GM23338 (cell line): ENCODE measurements around the gene SORL1. TPM values are rescaled to one million over a fixed set of nuclear protein-coding genes. Genes with fewer than 3 reads are reported as not detected.

ENCODE experiments used
- ATAC-seq: fragments of 200-7000 bp; cut with Tn5 transposase; 3 replicates; pipeline ENCODE4 v1.9.1; 2020
- DNase-seq: peaks from one replicate; pipeline ENCODE4 v3.0.0-alpha.2; 2015; ENCODE audit warnings: low spot score
- H2AFZ ChIP-seq: fragments of 200-600 bp; sonication (generic); 2 replicates; pipeline ENCODE4 v1.8.0; 2016; ENCODE audit warnings: antibody characterized with exemption, mild to moderate bottlenecking, moderate library complexity
- H3F3A ChIP-seq: fragments of 200-600 bp; sonication (generic); replicated peaks from 2 replicates; pipeline ENCODE4 v1.8.0; 2017; ENCODE audit warnings: antibody characterized with exemption, mixed run types, low read depth
- H3K27ac ChIP-seq: fragments of 200-600 bp; sonication (generic); 2 replicates; pipeline ENCODE4 v1.6.1; 2016; ENCODE audit warnings: low read depth
- H3K27me3 ChIP-seq: fragments of 200-600 bp; sonication (generic); 2 replicates; pipeline ENCODE4 v1.8.0; 2016; ENCODE audit warnings: mild to moderate bottlenecking, mixed run types, moderate library complexity; ENCODE audit not compliant: insufficient read depth
- H3K36me3 ChIP-seq: fragments of 200-600 bp; sonication (generic); 2 replicates; pipeline ENCODE4 v1.8.0; 2016; ENCODE audit warnings: mild to moderate bottlenecking; ENCODE audit not compliant: insufficient read depth
- H3K4me1 ChIP-seq: fragments of 200-600 bp; sonication (generic); 2 replicates; pipeline ENCODE4 v1.8.0; 2016; ENCODE audit warnings: mild to moderate bottlenecking, moderate library complexity; ENCODE audit not compliant: insufficient read depth
- H3K4me2 ChIP-seq: fragments of 200-600 bp; sonication (generic); 2 replicates; pipeline ENCODE4 v1.7.1; 2017; ENCODE audit warnings: mixed run types
- H3K4me3 ChIP-seq: fragments of 200-600 bp; sonication (generic); 2 replicates; pipeline ENCODE4 v1.6.1; 2016; ENCODE audit warnings: mixed run types
- H3K79me2 ChIP-seq: fragments of 200-600 bp; sonication (generic); replicated peaks from 2 replicates; pipeline ENCODE4 v1.8.0; 2017; ENCODE audit warnings: mild to moderate bottlenecking; ENCODE audit not compliant: insufficient read depth
- H3K9me2 ChIP-seq: fragments of 200-600 bp; sonication (generic); 2 replicates; pipeline ENCODE4 v1.8.0; 2017; ENCODE audit not compliant: insufficient read depth
- H4K20me1 ChIP-seq: fragments of 200-600 bp; sonication (generic); replicated peaks from 2 replicates; pipeline ENCODE4 v1.8.0; 2017; ENCODE audit warnings: mild to moderate bottlenecking; ENCODE audit not compliant: insufficient read depth
- H3K27ac Mint-ChIP-seq: 2 replicates; pipeline ENCODE4 v1.8.0; 2020; ENCODE audit warnings: inconsistent platforms, mild to moderate bottlenecking, moderate library complexity, mixed read lengths
- H3K27me3 Mint-ChIP-seq: 3 replicates; pipeline ENCODE4 v1.8.0; 2022; ENCODE audit warnings: low read depth, mild to moderate bottlenecking, moderate library complexity, mixed read lengths, inconsistent platforms; ENCODE audit not compliant: insufficient read depth, poor library complexity
- H3K36me3 Mint-ChIP-seq: 3 replicates; pipeline ENCODE4 v1.8.0; 2021; ENCODE audit warnings: low read depth, mild to moderate bottlenecking, inconsistent platforms, moderate library complexity, mixed read lengths
- H3K4me1 Mint-ChIP-seq: 3 replicates; pipeline ENCODE4 v1.8.0; 2020; ENCODE audit warnings: mild to moderate bottlenecking, inconsistent platforms, mixed read lengths
- H3K4me3 Mint-ChIP-seq: 3 replicates; pipeline ENCODE4 v1.8.0; 2021; ENCODE audit warnings: moderate library complexity, mild to moderate bottlenecking, inconsistent platforms, mixed read lengths
- H3K9me3 Mint-ChIP-seq: 3 replicates; pipeline ENCODE4 v1.8.0; 2020; ENCODE audit warnings: moderate library complexity, mild to moderate bottlenecking, inconsistent platforms, mixed read lengths
- CREB1 ChIP-seq: fragments of 250-450 bp; sonication (Bioruptor Pico); IDR thresholded peaks from 2 replicates; pipeline ENCODE4 v1.5.0; 2020; ENCODE audit warnings: low read depth, mild to moderate bottlenecking, moderate library complexity
- EZH2 ChIP-seq: fragments of 200-600 bp; sonication (generic); IDR thresholded peaks from one replicate; pipeline ENCODE4 v1.8.0; 2017; ENCODE audit warnings: antibody characterized with exemption, mild to moderate bottlenecking, low read depth; ENCODE audit not compliant: unreplicated experiment
- STAT1 ChIP-seq: IDR thresholded peaks from one replicate; pipeline ENCODE4 v1.6.1; 2016; ENCODE audit warnings: antibody characterized with exemption; ENCODE audit not compliant: unreplicated experiment
- ZNF462 ChIP-seq: fragments of 250-450 bp; sonication (Bioruptor Pico); IDR thresholded peaks from 2 replicates; pipeline ENCODE4 v1.5.0; 2020; ENCODE audit warnings: mild to moderate bottlenecking, moderate library complexity
- polyA plus RNA-seq: library from polyadenylated mRNA; unstranded; fragments of >200 nt; fragmentation: Nextera tagmentation; extraction: Ambion mirVana; gene quantifications from 2 replicates; pipeline ENCODE4 v1.2.1, GENCODE V29; 2016
- total RNA-seq: library from RNA; depleted of rRNA; stranded (reverse); fragments of >200 nt; shearing (Covaris generic); gene quantifications from 2 replicates; pipeline ENCODE4 v1.2.3, GENCODE V29; 2014

SORL1 gene
- total and polyA plus RNA-seq, 2 experiments from 2014 or later, result 23.0 to 78.8 TPM

GRCh38 chr11:121587182-121587581 lies 135.1 kb downstream of the SORL1 start:
- H3K36me3 ChIP-seq, result peaks cover 42% of the 10 kb centered on the region
- H3K4me3 Mint-ChIP-seq, result no peak overlapping the region

More at GRCh38 chr11:121587182-121587581, 135.1 kb downstream of the SORL1 start:
- Mint-ChIP-seq H3K36me3 (peaks cover 71% of the 10 kb centered on the region), H3K9me3 (no peaks in the 10 kb centered on the region), H3K27me3 (peaks cover 3% of the 10 kb centered on the region), H3K4me1 (peaks cover 6% of the 10 kb centered on the region; the same call in 2 of the 3 replicates), H3K27ac (no peak overlapping the region)
- no peaks in the 10 kb centered on the region for H3K27me3 ChIP-seq
- 0 out of 2 replicates have a peak, but pooled peaks cover 8% of the 10 kb centered on the region for H3F3A ChIP-seq
- no peak overlapping the region for H3K4me3 ChIP-seq
- H4K20me1 ChIP-seq, result peaks cover 4% of the 10 kb centered on the region
- TF ChIP-seq ZNF462 (no peak), EZH2 (no peak), CREB1 (CRISPR knock-in tag) (no peak), STAT1 (no peak)
- no peak for DNase-seq
- ATAC-seq, result no peak
- no peaks in the 10 kb centered on the region for H3K9me2 ChIP-seq
- H3K79me2 ChIP-seq, result no peaks in the 10 kb centered on the region
- no peak overlapping the region for H2AFZ ChIP-seq
- H3K4me1 ChIP-seq, result no peaks in the 10 kb centered on the region
- no peak overlapping the region for H3K4me2 ChIP-seq
- no peak overlapping the region for H3K27ac ChIP-seq
